H1 (cell line): ENCODE results near the gene SCAI. TPM values are rescaled to one million over a fixed set of nuclear protein-coding genes. Genes with fewer than 3 reads are reported as not detected.

Source experiments
- CEBPB ChIP-seq: IDR thresholded peaks from 2 replicates; pipeline ENCODE4 v1.6.1; 2012; ENCODE audit warnings: low read depth, low read length
- EZH2 ChIP-seq: fragments of 200-600 bp; sonication (generic); IDR thresholded peaks from 2 replicates; pipeline ENCODE4 v1.7.1; 2012; ENCODE audit warnings: low read depth, mild to moderate bottlenecking, moderate library complexity, low read length, inconsistent platforms; ENCODE audit not compliant: severe bottlenecking
- KDM5A ChIP-seq: fragments of 200-600 bp; IDR thresholded peaks from 2 replicates; pipeline ENCODE4 v1.7.1; 2012; ENCODE audit warnings: mild to moderate bottlenecking, low read length, inconsistent platforms, mixed read lengths
- NRF1 ChIP-seq: IDR thresholded peaks from 2 replicates; pipeline ENCODE4 v1.6.1; 2011; ENCODE audit warnings: mild to moderate bottlenecking, low read depth, low read length, improper control_type of control experiment
- POLR2A ChIP-seq, 2 experiments: IDR thresholded peaks; 1 replicate in 1 of 2; 2 replicates in 1 of 2; pipeline ENCODE4 v1.6.1; 2011; ENCODE audit warnings: low read depth in 2 of 2, low read length in 2 of 2, mild to moderate bottlenecking in 2 of 2; ENCODE audit errors: control extremely low read depth in 1 of 2
- POU5F1 ChIP-seq: IDR thresholded peaks from 2 replicates; pipeline ENCODE4 v1.6.1; 2011; ENCODE audit warnings: low read depth, mild to moderate bottlenecking, low read length, moderate library complexity
- polyA plus RNA-seq, 7 experiments: library from polyadenylated mRNA; depleted of rRNA in 3 of 7; stranded (reverse) in 5 of 7; unstranded in 2 of 7; fragments of >200 nt in 5 of 7; fragments of 200-250 nt in 2 of 7; gene quantifications; 1 replicate in 5 of 7; 2 replicates in 1 of 7; 4 replicates in 1 of 7; pipeline versions ENCODE4 v1.2.1 to v1.2.3, GENCODE V29; 2011 to 2013; ENCODE audit warnings: missing spikeins in 2 of 7, mixed read lengths in 2 of 7
- total RNA-seq: library from RNA; stranded (reverse); fragmentation: NEBNext Ultra II Directional; extraction: Animal tissue kit (Norgen Biotek cat#: 25700); gene quantifications from 2 replicates; pipeline ENCODE4 v1.2.1, GENCODE V29; 2021
- TF ChIP-seq, protein P1 (sequence below): fragments of 300-600 bp; sonication (generic); IDR thresholded peaks from 2 replicates; pipeline ENCODE4 v1.7.1; 2012; ENCODE audit warnings: low read length, moderate library complexity, mild to moderate bottlenecking, inconsistent platforms; ENCODE audit not compliant: insufficient replicate concordance
- TF ChIP-seq, protein P2 (sequence below): IDR thresholded peaks from 2 replicates; pipeline ENCODE4 v1.6.1; 2012; ENCODE audit warnings: inconsistent platforms
- TF ChIP-seq, protein P3 (sequence below): IDR thresholded peaks from 2 replicates; pipeline ENCODE4 v1.6.1; 2011; ENCODE audit warnings: low read length, improper control_type of control experiment

SCAI gene
- total and polyA plus RNA-seq, 2 of the 8 experiments (the other 6 are each of a cell fraction or from before 2014, with no cell fraction given): 6.4 to 19.8 TPM

DNA sequence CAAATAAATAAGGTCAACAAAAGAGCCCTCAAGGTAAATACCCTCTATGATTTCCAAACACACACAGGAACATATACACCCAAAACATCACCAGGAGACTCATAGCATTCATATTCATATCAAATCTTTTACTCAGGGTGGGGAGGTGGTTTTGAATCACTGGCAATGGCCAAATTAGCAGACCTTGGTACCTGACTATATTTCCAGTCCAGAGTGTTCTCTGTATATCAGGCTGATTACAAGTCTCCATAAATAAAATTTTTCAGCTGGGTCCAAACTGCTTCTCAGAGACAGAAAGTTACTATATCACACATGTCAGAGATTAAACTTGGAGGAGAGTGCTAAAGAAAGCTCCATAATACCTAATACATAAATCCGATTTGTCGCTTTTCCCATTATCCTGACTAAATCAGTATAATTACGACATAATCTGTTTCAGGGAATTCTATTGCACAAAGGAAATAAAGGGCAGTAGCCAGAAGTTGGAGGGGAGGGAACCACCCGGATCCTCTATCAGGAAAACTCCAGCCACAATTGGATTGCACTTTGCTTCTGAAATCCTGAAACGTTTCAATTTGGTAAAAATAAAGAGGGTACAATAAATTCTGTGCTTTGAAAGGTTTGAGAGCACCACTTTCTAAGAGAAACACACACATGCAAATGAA is 195.5 kb downstream of the SCAI start (continued):
- TF ChIP-seq, protein P1, sequence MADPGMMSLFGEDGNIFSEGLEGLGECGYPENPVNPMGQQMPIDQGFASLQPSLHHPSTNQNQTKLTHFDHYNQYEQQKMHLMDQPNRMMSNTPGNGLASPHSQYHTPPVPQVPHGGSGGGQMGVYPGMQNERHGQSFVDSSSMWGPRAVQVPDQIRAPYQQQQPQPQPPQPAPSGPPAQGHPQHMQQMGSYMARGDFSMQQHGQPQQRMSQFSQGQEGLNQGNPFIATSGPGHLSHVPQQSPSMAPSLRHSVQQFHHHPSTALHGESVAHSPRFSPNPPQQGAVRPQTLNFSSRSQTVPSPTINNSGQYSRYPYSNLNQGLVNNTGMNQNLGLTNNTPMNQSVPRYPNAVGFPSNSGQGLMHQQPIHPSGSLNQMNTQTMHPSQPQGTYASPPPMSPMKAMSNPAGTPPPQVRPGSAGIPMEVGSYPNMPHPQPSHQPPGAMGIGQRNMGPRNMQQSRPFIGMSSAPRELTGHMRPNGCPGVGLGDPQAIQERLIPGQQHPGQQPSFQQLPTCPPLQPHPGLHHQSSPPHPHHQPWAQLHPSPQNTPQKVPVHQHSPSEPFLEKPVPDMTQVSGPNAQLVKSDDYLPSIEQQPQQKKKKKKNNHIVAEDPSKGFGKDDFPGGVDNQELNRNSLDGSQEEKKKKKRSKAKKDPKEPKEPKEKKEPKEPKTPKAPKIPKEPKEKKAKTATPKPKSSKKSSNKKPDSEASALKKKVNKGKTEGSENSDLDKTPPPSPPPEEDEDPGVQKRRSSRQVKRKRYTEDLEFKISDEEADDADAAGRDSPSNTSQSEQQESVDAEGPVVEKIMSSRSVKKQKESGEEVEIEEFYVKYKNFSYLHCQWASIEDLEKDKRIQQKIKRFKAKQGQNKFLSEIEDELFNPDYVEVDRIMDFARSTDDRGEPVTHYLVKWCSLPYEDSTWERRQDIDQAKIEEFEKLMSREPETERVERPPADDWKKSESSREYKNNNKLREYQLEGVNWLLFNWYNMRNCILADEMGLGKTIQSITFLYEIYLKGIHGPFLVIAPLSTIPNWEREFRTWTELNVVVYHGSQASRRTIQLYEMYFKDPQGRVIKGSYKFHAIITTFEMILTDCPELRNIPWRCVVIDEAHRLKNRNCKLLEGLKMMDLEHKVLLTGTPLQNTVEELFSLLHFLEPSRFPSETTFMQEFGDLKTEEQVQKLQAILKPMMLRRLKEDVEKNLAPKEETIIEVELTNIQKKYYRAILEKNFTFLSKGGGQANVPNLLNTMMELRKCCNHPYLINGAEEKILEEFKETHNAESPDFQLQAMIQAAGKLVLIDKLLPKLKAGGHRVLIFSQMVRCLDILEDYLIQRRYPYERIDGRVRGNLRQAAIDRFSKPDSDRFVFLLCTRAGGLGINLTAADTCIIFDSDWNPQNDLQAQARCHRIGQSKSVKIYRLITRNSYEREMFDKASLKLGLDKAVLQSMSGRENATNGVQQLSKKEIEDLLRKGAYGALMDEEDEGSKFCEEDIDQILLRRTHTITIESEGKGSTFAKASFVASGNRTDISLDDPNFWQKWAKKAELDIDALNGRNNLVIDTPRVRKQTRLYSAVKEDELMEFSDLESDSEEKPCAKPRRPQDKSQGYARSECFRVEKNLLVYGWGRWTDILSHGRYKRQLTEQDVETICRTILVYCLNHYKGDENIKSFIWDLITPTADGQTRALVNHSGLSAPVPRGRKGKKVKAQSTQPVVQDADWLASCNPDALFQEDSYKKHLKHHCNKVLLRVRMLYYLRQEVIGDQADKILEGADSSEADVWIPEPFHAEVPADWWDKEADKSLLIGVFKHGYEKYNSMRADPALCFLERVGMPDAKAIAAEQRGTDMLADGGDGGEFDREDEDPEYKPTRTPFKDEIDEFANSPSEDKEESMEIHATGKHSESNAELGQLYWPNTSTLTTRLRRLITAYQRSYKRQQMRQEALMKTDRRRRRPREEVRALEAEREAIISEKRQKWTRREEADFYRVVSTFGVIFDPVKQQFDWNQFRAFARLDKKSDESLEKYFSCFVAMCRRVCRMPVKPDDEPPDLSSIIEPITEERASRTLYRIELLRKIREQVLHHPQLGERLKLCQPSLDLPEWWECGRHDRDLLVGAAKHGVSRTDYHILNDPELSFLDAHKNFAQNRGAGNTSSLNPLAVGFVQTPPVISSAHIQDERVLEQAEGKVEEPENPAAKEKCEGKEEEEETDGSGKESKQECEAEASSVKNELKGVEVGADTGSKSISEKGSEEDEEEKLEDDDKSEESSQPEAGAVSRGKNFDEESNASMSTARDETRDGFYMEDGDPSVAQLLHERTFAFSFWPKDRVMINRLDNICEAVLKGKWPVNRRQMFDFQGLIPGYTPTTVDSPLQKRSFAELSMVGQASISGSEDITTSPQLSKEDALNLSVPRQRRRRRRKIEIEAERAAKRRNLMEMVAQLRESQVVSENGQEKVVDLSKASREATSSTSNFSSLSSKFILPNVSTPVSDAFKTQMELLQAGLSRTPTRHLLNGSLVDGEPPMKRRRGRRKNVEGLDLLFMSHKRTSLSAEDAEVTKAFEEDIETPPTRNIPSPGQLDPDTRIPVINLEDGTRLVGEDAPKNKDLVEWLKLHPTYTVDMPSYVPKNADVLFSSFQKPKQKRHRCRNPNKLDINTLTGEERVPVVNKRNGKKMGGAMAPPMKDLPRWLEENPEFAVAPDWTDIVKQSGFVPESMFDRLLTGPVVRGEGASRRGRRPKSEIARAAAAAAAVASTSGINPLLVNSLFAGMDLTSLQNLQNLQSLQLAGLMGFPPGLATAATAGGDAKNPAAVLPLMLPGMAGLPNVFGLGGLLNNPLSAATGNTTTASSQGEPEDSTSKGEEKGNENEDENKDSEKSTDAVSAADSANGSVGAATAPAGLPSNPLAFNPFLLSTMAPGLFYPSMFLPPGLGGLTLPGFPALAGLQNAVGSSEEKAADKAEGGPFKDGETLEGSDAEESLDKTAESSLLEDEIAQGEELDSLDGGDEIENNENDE: no peak
- TF ChIP-seq KDM5A (no peak), EZH2 (no peak), NRF1 (no peak), CEBPB (no peak), POLR2A (IDR thresholded peaks at IDR 0.05; ENCODE audit: control extremely low read depth in 1 of 2, low read depth in 2 of 2, low read length in 2 of 2) (no peak), POU5F1 (no peak)
- TF ChIP-seq, protein P2, sequence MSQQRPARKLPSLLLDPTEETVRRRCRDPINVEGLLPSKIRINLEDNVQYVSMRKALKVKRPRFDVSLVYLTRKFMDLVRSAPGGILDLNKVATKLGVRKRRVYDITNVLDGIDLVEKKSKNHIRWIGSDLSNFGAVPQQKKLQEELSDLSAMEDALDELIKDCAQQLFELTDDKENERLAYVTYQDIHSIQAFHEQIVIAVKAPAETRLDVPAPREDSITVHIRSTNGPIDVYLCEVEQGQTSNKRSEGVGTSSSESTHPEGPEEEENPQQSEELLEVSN: no peak
- TF ChIP-seq, protein P3, sequence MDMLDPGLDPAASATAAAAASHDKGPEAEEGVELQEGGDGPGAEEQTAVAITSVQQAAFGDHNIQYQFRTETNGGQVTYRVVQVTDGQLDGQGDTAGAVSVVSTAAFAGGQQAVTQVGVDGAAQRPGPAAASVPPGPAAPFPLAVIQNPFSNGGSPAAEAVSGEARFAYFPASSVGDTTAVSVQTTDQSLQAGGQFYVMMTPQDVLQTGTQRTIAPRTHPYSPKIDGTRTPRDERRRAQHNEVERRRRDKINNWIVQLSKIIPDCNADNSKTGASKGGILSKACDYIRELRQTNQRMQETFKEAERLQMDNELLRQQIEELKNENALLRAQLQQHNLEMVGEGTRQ: no peak
